HepG2 (cell line): ENCODE results near the gene BAZ1A. TPM values are rescaled to one million over a fixed set of nuclear protein-coding genes. Genes with fewer than 3 reads are reported as not detected.

Source experiments
- ATAC-seq: fragments of 200-7000 bp; cut with Tn5 transposase; 3 replicates; pipeline ENCODE4 v1.9.1; 2020; ENCODE audit warnings: mild to moderate bottlenecking, moderate library complexity
- BruUV-seq: library from RNA; stranded (reverse); fragments of 400-500 nt; replicated peaks from 2 replicates; lab custom pipeline; 2021; lab: Mats Ljungman, UMichigan
- CTCF ChIA-PET: fragments of 300-600 bp; formaldehyde crosslinking; extraction: SDS; loops from one replicate; lab custom pipeline; 2021; ENCODE audit warnings: low total read pairs, inconsistent platforms, low intra/inter-chr PET ratio; lab: Yijun Ruan, JAX
- POLR2A ChIA-PET: fragments of 350-600 bp; sonication (Branson Sonifier 250); formaldehyde crosslinking; loops from one replicate; lab custom pipeline; 2020; ENCODE audit warnings: antibody characterized with exemption, inconsistent platforms; lab: Yijun Ruan, JAX
- DNase-seq: peaks from one replicate; pipeline ENCODE4 v3.0.0-alpha.2; 2015; ENCODE audit warnings: low spot score
- FAIRE-seq: peaks from 3 replicates; lab custom pipeline; 2011; peaks lifted over from hg19 to GRCh38; lab: Jason Lieb, UNC
- H2AFZ ChIP-seq: one replicate; pipeline ENCODE4 v1.6.1; 2011; ENCODE audit warnings: low read length, inconsistent platforms
- H3K27ac ChIP-seq: fragments of 300-600 bp; 3 replicates; pipeline ENCODE4 v1.8.0; 2011; ENCODE audit warnings: mixed run types, mild to moderate bottlenecking, mixed read lengths, low read length, inconsistent platforms; ENCODE audit not compliant: insufficient read depth; ENCODE audit errors: extremely low read length
- H3K27me3 ChIP-seq, 2 experiments: fragments of 200-600 bp in 1 of 2; 2 replicates in 1 of 2; 3 replicates in 1 of 2; pipeline versions ENCODE4 v1.6.0 to v1.8.0; 2011; ENCODE audit warnings: low read length in 2 of 2, mild to moderate bottlenecking in 2 of 2, moderate library complexity in 2 of 2, inconsistent platforms in 1 of 2; ENCODE audit not compliant: insufficient read depth in 2 of 2, control insufficient read depth in 1 of 2
- H3K36me3 ChIP-seq, 2 experiments: fragments of 200-600 bp in 1 of 2; replicated peaks in 1 of 2; 2 replicates in 1 of 2; 3 replicates in 1 of 2; pipeline versions ENCODE4 v1.5.1 to v1.8.0; 2011; ENCODE audit warnings: low read length in 2 of 2, inconsistent platforms in 1 of 2; ENCODE audit not compliant: insufficient read depth in 2 of 2, control insufficient read depth in 1 of 2
- H3K4me1 ChIP-seq: 2 replicates; pipeline ENCODE4 v1.5.1; 2012; ENCODE audit warnings: low read length, inconsistent platforms; ENCODE audit not compliant: insufficient read depth
- H3K4me2 ChIP-seq: 2 replicates; pipeline ENCODE4 v1.6.0; 2011; ENCODE audit warnings: low read depth, low read length, inconsistent platforms
- H3K4me3 ChIP-seq, 3 experiments: fragments of 200-600 bp in 1 of 3; sonication (generic), shearing (Covaris generic) in 1 of 3; replicated peaks in 1 of 3; 2 replicates each; pipeline ENCODE4 v1.5.1; 2011 to 2016; ENCODE audit warnings: low read length in 3 of 3, inconsistent platforms in 2 of 3, low read depth in 2 of 3, mild to moderate bottlenecking in 2 of 3, control low read depth in 1 of 3, mixed read lengths in 1 of 3; ENCODE audit not compliant: insufficient read depth in 1 of 3
- H3K79me2 ChIP-seq: one replicate; pipeline ENCODE4 v1.6.1; 2011; ENCODE audit warnings: low read length, inconsistent platforms; ENCODE audit not compliant: insufficient read depth
- H3K9ac ChIP-seq: 2 replicates; pipeline ENCODE4 v1.6.0; 2011; ENCODE audit warnings: mild to moderate bottlenecking, low read depth, low read length, inconsistent platforms; ENCODE audit not compliant: insufficient read depth
- H3K9me3 ChIP-seq: 2 replicates; pipeline ENCODE4 v1.5.1; 2012; ENCODE audit warnings: mild to moderate bottlenecking, low read length
- H4K20me1 ChIP-seq: 2 replicates; pipeline ENCODE4 v1.6.0; 2011; ENCODE audit warnings: inconsistent platforms, mild to moderate bottlenecking, low read length, moderate library complexity; ENCODE audit not compliant: insufficient read depth
- CEBPZ ChIP-seq: IDR thresholded peaks from 2 replicates; pipeline ENCODE4 v1.6.1; 2012; ENCODE audit warnings: low read length, improper control_type of control experiment
- HMG20A ChIP-seq: IDR thresholded peaks from 2 replicates; pipeline ENCODE4 v1.6.1; 2016; ENCODE audit warnings: borderline replicate concordance
- PAF1 ChIP-seq: IDR thresholded peaks from 2 replicates; pipeline ENCODE4 v1.6.1; 2016; ENCODE audit warnings: missing genetic modification reagents, missing compliant biosample characterization
- TBX2 ChIP-seq: sonication (generic); formaldehyde crosslinking; IDR thresholded peaks from 2 replicates; pipeline ENCODE4 v1.5.0; 2020; ENCODE audit warnings: missing genetic modification reagents, mild to moderate bottlenecking, borderline replicate concordance
- ZC3H13 ChIP-seq: sonication (generic); formaldehyde crosslinking; IDR thresholded peaks from 2 replicates; pipeline ENCODE4 v1.8.1; 2023; ENCODE audit warnings: mild to moderate bottlenecking, missing genetic modification reagents, moderate library complexity
- ZNF513 ChIP-seq: sonication (generic); formaldehyde crosslinking; conservative IDR thresholded peaks from 2 replicates; pipeline ENCODE4 v1.5.0; 2020; ENCODE audit warnings: missing genetic modification reagents
- WGBS: methylation state at CpG from one replicate; pipeline ENCODE4 v1.1.6; 2017; ENCODE audit warnings: low lambda C conversion rate; 5-methylcytosine and 5-hydroxymethylcytosine counted together
- in situ Hi-C: cut with HindIII; loops from 2 replicates; pipeline ENCODE4 v1.10.0; 2017; ENCODE audit warnings: low pct_unique_long_range_greater_than_20kb; ENCODE audit not compliant: extremely low pct_ligation_motif_present
- intact Hi-C: fragments of 100-400 bp; cut with micrococcal nuclease; formaldehyde crosslinking; loops from one replicate; pipeline ENCODE4 v1.10.0; 2022; ENCODE audit not compliant: unreplicated experiment
- polyA plus RNA-seq, 8 experiments: library from polyadenylated mRNA; depleted of rRNA in 3 of 8; stranded (reverse) in 7 of 8; unstranded in 1 of 8; fragments of >200 nt; fragmentation: Illumina TruSeq in 4 of 8; extraction: Trizol in 4 of 8; gene quantifications; 2 replicates each; pipeline versions ENCODE4 v1.2.1 to v1.2.3, GENCODE V29; 2011 to 2016; ENCODE audit warnings: low read depth in 4 of 8, missing spikeins in 1 of 8, mixed read lengths in 1 of 8; ENCODE audit not compliant: insufficient read depth in 1 of 8
- total RNA-seq, 5 experiments: library from RNA; depleted of rRNA; stranded (reverse); fragments of >200 nt; fragmentation: Illumina TruSeq; extraction: Trizol; gene quantifications; 2 replicates each; pipeline ENCODE4 v1.2.3, GENCODE V29; 2016; ENCODE audit warnings: low read depth in 1 of 5
- TF ChIP-seq, protein P1 (sequence below): sonication (generic); formaldehyde crosslinking; IDR thresholded peaks from 2 replicates; pipeline ENCODE4 v1.5.1; 2020; ENCODE audit warnings: missing genetic modification reagents, mild to moderate bottlenecking, borderline replicate concordance

BAZ1A gene
- total and polyA plus RNA-seq, 2 of the 13 experiments (the other 11 are each of a cell fraction or from before 2014, with no cell fraction given): 20.9 to 56.8 TPM

DNA sequence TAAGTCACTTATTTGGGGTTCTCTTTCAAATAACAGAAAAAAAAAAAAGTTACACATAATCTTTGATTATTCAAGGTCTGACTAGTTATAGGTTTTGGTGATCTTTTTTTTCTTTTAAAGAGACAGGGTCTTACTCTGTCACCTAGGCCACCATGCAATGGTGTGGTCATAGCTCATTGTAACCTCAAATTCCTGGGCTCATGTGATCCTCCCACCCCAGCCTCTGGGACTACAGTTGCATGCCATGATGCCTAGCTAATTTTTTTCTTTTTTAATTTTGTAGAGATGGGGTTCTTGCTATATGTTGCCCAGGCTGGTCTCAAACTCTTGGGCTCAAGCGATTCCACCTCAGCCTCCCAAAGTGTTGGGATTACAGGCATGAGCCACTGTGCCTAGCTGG, 104.3 kb downstream of the BAZ1A start:
- ChIA-PET POLR2A (no interaction called here), CTCF (no interaction called here)
- Histone ChIP-seq H3K79me2 (no peaks in the 10 kb centered on the region), H3K9me3 (no peaks in the 10 kb centered on the region), H3K27me3 (no peaks in the 10 kb centered on the region), H3K36me3 (peaks cover 3% of the 10 kb centered on the region in 2 experiments; a peak in 3 of 5 replicates), H2AFZ (no peak overlapping the region), H3K27ac (no peak overlapping the region), H3K4me3 (no peak overlapping the region), H3K4me2 (no peak overlapping the region), H4K20me1 (no peaks in the 10 kb centered on the region), H3K4me1 (peaks cover 4% of the 10 kb centered on the region; the same call in 1 of the 2 replicates), H3K9ac (no peak overlapping the region)
- TF ChIP-seq CEBPZ (no peak), ZNF513 (CRISPR knock-in tag) (no peak), PAF1 (no peak), TBX2 (CRISPR knock-in tag) (no peak), HMG20A (no peak), ZC3H13 (no peak)
- TF ChIP-seq, protein P1, sequence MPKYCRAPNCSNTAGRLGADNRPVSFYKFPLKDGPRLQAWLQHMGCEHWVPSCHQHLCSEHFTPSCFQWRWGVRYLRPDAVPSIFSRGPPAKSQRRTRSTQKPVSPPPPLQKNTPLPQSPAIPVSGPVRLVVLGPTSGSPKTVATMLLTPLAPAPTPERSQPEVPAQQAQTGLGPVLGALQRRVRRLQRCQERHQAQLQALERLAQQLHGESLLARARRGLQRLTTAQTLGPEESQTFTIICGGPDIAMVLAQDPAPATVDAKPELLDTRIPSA (CRISPR knock-in tag): no peak
- ATAC-seq (no peak), FAIRE-seq (no peak), DNase-seq (no peak)
- no TSS peak for BruUV-seq
- WGBS: 96% methylated on average over 1 of the region's 1 CpG
- in situ Hi-C loops (no loop called here), intact Hi-C loops (no loop called here)
